Activated naive CD4-positive, alpha-beta T cell treated with anti-CD3 and anti-CD28 coated beads, Interleukin-2, amount 50 U/mL, for 16 hours (primary cell): ENCODE measurements around the gene C10orf90.

ENCODE experiments used
- DNase-seq: peaks from one replicate; pipeline ENCODE4 v3.0.0-alpha.2; 2020

Gene C10orf90

DNA sequence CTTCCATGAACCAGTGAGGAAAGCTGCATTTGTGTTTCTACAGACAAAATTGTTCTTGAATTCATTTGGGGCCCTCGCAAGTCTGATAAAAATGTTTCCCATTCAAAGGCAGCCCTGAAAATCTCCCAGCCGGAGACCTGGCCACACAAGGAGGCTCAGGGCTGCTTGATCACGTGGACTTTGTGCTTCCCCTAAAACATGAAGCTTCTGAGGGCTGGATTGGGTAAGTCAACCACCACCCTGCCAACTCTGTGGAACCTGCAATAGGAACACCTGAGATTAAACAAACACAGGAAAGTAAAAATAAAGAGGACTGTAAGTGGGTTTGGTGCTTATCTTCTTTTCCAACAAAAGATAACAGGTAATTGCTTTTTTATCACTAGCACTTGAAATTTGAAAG lies 133.8 kb downstream of the C10orf90 start:
- no peak for DNase-seq

DNA sequence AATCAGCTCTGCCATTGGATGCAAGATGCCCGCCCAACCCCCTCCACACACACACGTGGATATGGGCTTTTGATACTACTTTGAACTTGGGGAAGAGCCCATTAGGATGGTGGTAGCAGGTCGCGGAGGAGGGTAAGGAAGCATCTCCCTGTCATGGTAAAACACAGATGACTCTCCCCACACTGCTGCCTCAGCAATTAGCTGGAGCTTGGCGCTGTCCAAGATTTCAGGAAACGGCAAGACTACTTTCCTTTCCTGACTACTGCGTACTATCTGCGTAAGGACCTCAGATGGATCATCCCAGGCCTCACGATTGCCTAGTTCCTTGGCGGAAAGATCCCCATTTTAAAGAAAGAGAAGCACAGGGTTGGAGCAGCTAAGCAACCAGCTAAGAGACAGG lies 134.3 kb downstream of the C10orf90 start:
- DNase-seq: no peak

DNA sequence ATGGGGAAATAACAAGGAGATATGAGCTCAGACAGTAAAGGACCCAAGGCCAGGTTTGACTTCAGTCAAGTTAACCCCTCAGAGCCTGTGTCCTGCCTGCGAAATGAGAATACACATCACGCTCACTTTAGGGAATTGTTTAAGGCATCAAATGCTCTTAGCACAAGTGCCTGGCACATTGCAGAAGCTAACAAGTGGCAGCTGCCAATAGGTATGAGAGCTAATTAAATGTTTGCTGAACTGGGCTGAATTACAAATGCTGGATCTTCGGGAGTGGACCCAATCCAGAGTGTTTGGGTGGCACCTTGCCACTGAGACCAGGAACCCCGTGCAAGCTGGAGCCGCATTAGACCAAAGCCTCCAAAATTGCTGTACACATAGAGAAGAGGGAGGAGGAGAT lies 136.8 kb downstream of the C10orf90 start:
- no peak for DNase-seq

DNA sequence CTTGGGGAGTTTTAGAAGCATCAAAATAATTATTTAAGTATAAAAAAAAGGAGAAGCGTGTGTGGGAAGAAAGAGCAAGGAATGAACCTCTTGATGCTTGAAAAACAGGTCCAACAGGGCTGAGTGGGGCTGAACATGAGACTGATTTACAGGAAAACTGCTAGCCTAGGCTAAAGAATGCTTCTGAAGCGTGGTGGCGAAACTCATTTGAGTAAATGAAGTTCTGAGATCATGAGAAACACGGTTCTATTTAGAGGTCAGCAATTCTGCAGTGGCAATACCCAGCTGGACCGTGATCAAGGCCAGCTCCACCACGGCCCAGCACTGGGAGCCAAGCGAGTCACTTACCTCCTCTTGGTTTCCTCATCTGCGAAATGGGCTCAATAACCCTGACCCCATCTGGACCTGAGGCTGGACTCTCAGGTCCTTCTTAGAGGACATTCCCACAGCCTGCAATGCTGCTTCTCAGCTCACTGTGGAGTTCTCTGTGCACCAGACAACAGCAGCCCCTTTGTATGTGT lies 142.1 kb downstream of the C10orf90 start:
- no peak for DNase-seq

DNA sequence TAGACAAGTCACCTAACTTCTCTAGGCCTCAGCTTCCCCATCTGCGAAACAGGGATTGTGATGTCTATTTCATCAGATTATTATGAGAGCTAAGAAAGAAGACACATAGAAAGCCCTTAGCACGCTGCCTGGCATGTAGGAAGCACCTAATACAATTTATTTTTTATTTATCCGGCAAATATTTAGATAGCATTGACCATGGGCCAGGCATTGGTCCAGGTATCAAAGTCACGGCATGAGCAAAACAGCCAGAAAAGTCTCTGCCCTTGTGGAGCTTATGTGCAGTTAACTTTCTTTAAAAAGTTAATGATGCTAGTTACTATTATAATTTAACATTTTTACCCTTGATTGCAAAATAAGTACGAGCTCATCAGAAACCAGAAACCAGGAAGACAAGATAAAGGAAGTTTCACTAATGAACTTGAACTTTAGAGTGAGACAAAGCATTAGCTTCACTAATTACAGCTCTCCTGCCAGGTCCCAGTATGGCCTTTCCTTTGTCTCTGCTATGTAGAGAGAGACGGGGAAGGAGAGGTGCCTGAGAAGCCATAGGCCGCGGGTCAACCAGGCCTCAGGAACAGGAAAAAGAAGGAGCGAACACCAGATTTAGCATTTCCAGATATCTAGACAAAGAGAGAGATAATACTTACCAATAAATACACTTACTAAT lies 142.7 kb downstream of the C10orf90 start:
- no peak for DNase-seq

DNA sequence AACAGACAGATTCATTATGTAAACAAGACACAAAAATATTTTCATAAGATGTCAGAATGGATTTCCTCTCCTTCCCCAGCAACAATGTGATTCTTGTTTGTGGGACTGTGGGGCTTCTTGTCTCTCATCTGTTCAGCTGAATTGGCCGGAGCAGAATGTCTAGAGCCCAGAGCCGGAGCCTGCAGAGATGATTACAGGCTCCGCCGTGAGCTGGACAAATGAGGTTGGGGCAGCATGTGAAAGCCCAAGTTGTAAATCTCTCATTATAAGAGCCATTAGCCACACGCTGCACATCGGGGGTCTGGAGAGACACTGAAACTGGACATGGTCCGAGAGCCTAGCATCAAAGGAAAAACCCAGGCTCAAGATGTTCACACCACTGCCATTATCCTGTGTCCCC lies 145.2 kb downstream of the C10orf90 start:
- DNase-seq: no peak

DNA sequence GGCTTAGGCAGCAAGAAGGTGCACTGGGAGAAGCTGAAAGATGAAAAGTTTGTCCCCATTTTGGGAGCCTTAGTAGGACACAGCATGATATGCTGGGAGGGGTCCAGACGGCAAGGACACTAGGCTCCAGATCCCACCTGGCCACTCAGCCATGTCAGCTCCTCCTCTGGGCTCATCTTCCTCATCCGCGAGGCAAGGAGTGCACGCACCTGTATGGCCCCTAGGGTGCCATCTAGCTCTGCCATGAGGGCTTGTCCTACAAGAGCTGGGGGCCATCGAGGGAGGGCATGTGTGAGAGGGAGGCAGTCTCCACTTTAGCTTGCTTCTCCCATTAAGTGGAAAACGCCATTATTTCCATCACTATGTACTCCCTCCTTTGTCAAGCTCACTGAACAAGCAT lies 146.0 kb downstream of the C10orf90 start:
- no peak for DNase-seq

DNA sequence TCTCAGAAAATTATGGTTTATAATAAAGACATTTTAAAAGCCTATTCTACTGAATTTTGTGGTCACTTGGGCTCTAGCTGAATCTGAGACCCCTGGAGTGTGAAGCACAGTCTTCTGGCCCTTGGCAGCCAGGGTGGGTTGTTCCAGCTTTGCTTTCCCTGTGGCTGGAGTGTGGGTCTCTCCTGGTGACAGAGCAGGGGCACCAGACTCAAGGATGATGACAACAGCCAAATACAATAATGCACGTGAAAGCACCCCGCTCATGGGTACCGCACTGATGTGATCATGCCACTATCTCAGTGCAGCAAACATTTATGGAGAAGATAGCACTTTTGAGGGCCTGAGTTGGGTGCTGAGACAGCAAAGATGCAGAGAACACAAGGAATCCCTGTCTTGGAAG lies 147.4 kb downstream of the C10orf90 start:
- no peak for DNase-seq

DNA sequence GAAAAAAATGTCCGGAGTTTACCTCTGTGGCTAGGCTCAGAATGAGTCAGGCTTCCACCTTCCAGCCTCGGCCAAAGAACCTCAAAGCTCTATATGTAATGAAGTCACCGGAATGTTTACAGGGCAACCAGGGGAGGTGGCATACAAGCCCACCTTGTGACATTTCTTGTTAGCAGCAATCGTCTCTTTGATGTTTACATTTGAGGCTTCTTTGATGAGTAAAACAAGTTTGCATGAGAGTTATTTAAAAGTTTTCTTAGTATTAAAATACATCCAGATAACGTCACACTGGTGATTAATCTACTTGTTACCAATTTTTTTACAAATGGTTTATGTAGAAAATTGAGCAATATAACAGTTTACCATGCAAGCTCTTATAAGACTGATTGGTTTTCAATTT lies 149.1 kb downstream of the C10orf90 start:
- DNase-seq: no peak

DNA sequence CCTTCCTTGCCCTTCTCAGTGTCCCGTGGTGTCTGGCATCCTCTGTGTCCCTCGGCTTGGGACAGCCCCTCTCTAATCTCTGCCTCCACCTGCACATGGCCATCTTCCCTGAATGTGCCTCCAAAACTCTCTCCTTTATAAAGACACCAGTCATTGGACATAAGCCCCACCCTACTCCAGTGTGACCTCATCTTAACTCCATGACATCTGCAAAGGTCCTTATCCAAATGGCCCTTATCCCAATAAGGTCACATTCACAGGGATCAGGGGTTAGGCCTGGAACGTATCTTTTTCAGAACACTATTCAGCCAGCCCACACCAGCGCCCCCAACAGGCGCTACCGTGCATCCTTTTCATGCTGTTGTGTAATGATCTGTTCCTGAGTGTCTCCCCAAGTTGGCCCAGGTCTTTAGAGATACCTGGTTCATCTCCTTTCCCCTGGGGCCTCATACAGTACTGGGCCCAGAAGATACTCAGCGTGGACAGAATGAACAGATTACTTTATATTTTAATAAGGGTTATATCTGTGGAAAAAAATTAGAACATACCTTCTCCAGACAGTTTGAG lies 149.7 kb downstream of the C10orf90 start:
- DNase-seq: no peak

DNA sequence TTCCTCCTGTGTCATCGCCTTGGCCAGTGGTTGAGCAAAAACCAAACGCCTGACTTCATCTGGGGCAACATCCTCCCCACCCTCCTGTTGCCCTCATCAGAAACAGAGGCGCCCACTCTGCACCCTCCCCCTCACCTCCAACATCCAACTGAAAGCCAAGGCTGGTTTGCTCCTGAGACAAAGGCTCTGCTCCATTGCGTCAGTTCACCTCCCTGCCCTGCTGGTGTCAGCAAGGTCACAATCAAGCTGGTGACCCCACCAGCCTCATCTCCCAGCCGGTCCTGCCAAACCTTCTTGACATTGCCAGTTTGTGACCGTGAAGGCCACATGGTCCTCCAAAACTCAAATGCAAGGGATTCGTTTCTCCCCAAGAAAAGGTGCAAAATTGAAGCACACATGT lies 150.5 kb downstream of the C10orf90 start:
- no peak for DNase-seq

DNA sequence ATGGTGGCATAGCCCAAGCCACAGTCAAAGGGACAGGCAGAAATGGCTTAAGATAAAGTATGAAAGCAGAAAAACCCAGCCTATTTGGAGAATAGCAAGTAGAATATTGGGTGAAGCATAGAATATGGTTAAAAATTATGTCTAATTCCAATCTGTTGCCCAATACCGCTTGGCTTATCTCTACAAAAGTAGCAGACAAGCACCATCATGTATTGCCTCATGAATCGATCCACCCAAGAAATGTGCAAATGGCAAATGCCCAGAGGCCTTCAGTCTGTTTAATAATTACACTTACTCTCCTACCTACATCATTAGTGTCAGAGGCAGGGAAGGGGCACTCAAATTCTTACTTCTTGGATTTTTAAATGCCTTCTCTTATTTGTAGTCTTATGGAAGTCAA lies 151.3 kb downstream of the C10orf90 start:
- DNase-seq: no peak

DNA sequence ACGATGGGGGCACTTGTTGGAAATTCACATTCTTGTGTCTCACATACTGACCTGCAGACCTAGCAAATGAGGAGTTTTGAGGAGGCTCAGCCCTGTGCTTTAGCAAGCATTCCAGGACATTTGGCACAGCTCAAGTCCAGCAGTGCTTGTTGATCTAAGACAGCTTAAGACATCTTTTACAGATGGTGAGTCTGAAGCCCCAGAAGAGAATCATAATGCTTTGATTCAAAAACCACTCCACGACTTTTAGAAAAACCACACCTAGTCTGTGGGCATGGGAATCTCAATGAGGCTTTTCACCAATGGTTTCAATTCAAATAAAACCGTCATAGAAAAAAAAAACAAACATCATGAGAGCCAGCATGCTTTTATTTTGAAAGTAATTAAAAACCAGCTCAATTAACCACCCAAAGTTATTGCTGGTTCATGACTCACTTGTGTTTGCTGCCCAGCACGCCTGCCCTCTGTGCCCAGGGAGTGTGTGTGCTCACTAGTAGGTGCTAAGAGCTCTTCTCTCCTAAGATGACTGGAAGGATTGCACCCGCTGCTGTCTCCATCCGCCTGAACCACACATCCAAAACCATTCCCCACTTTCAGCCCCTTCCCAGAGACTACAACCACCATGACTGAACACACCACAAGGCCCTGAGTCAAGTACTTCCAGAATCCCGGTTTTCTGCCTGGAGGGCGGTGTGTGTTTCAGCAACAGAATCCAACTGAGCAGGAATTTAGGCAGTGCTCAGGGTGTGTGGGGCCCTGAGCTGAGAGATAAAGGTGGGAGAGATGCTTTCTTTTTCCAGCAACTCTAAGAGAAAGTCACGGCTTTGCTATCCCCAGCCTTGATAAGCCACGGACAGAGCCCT lies 152.0 kb downstream of the C10orf90 start:
- DNase-seq: no peak

DNA sequence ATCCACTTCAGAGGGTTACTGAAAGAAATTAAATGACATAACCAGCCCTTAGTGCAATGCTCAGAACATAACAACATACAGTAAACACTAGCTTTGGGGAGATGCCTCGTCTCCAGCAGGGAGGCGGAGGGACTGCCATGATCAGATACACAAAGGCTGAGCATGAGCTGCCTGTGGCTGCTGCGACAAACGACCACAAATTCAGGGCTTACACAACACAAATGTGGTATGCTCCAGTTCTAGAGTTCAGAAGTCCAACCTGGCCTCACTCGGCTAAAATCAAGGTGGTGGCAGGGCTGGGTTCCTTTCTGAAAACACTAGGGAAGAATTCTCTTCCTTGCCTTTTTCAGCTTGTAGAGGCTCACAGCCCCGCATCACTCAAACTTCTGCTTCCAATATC lies 154.0 kb downstream of the C10orf90 start:
- no peak for DNase-seq

DNA sequence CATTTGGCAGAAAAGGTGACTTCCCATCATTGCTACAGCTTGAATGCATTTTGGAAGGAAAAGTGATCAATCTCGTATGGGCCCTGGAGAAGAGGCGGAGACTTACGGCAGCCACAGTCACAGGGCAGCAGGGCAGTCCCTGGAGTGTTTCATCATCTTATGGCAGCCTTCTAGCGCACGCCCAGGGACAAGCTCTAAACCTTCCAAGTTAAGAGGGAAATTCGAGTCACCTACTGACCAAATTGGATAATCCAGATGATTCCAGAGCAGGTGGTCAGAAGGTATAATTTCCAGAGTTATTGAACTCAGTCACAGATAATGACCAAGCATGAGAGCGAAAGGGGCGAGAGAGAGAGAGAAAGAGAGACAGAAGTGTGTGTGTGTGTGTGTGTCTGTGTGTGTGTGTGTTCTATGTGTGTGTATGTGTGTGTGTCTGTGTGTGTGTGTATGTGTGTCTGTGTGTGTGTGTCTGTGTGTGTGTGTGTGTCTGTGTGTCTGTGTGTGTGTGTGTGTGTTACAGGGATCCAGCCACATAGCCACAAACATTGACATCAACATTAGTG lies 158.5 kb downstream of the C10orf90 start:
- DNase-seq: no peak

DNA sequence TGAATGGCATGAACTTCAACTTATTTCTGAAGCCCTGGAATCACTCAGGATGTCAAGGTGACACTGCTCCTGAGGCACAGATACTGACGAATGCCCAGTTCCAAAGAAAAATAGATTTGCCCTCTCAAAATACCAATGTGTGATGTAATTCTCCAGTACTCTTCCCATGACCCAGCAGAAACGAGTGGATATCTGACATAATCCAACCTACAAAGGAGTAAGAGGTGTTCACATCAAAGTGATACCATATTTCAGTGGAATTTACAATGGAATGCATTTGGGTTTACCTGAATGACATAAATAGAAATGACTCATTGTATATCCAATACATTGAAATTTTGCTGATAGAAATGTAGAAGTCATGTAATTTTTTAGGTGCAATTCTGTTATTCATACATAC lies 161.3 kb downstream of the C10orf90 start:
- no peak for DNase-seq

DNA sequence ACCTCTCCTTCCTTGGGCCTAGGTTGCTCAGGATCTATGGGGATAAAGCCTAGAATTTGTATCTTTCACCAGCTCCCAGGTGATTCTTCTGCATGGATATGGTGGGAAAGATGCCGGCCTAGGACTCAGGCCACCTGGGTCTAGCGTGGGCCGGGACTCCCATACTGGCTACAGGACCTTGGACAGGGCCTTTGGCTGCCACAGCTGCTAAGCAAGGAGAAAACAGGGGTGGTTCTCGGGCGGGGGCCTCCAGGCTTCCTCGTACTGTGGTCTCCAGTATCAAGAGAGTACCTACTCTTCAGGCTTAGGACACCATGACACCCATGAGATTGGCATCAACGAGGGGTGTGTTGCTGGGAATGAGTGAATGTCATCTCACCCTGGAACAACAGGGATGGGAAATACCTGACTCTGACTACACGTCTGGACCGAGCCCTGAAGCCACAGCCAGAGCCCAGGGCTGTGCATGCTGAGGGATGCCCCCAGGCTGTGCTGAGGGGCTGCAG lies 161.9 kb downstream of the C10orf90 start:
- DNase-seq: no peak

DNA sequence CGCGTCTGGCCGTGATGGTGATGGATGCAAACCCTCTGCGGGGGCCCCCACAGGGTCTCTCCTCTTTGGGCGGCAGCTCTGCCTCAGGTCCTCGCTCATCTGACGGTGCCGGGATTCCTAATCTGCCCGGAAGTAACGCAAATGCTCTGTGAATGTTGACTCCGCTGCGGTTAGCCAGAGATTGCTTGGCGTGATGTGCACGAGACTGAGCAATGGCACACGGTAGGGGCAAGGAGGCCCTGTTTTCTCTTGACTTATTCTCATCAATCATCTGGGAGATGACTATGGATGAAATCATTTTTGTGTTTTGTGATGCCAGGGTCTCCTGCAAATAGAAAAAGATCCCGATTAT lies 165.8 kb downstream of the C10orf90 start:
- no peak for DNase-seq

DNA sequence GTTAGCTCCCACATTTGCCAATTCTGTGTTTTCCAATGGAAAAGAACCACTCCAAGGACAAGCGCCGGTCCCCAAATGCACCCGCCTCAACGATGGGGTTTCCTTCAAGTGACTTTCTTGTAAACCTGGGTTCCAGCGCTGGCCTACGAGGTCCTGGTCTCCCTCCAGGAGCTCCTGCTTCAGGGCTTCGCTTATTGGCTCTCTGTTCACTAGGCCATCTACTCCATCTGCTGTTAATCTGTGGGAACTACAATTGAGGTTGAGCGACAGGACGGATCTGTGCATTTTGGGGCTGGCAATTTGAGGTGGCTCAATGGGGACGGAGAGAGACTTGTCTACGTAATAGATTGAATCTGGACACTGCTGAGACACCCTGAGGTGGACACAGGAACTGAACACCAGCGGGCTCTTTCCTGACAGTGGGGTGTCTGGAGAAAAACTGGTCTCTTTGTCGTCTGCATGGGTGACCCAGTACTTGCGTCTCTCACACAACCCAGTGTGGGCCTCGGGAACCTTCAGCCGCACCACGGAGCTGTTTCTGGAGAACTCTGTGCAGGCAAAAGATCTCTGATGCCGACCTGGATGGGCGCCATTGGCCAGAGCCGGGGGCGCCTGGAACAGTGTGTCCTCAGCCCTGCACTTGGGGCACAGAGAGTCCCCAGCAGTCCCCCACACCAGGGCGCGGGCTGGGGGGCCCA lies 166.3 kb downstream of the C10orf90 start:
- DNase-seq: no peak

DNA sequence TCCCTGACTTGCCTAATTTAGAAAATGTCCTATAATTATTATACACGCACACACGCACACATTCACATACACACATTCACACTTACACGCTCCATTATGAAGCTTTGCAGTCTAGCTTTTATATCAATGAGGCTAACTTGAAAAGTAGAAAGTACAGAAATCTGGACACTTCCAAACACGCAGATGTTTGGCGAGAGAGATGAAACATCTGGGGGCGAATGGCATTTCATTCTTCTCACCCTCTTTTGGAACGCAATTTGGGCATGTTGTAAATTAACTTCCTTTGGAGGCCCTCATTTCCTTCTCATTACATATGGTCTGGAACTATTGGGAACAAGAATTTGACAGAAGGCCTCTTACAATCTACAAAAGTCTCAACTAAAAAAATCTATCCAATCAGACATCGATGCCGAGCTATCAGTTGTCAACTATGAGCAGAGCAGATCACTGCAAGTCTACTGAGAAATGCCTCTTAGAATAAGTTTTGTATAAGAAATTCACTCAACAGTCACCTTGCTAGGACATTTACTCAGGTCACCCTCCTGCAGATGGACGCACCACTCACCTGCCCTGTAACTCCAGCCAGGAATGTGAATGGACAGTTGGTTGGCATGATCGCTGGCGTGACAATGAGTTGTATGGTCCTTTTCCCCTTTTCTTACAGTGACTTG lies 167.0 kb downstream of the C10orf90 start:
- DNase-seq: no peak

DNA sequence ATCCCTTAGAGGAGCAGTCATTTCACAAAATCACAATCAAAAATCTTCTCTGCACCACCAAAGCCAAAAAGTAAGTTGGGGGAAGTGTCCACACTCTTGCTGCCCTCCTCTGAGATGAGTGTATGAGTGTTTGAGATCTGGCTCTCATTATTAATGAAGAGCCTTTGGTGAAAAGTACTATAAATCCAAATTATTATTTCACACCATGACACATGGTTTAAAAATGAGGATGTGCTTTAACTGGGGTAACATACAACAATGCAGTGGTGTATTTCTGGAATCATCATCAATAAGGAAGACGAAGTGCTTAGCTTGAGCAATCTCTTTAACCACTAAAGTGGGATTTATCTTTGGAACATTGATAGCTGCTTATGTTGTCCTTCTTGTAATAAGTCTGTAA lies 168.1 kb downstream of the C10orf90 start:
- DNase-seq: no peak

DNA sequence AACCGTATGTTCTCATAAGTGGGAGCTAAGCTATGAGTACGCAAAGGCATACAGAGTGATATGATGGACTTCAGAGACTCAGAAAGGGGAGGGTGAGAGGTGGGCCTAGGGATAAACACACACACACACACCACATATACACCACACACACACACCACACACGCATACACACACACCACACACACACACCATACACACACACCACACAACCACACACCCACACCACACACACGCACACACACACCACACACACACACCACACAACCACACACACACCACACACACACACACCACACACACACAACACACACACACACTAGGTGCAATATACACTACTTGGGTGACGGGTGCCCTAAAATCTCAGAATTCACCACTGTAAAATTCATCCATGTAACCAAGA lies 168.7 kb downstream of the C10orf90 start:
- DNase-seq: no peak
